H9 (cell line): ENCODE results near the gene RNASE1. TPM values are rescaled to one million over a fixed set of nuclear protein-coding genes. Genes with fewer than 3 reads are reported as not detected.

Experiments
- DNase-seq: peaks from one replicate; pipeline ENCODE4 v3.0.0-alpha.2; 2017
- H2AFZ ChIP-seq: one replicate; pipeline ENCODE4 v1.6.1; 2013; ENCODE audit warnings: mild to moderate bottlenecking, low read length, control low read depth, moderate library complexity
- H2AK5ac ChIP-seq: 2 replicates; pipeline ENCODE4 v1.6.1; 2013; ENCODE audit warnings: low read length, control low read depth, mixed read lengths; ENCODE audit not compliant: insufficient read length
- H2BK120ac ChIP-seq: one replicate; pipeline ENCODE4 v1.6.1; 2013; ENCODE audit warnings: low read depth, mild to moderate bottlenecking, low read length, control low read depth, inconsistent platforms; ENCODE audit not compliant: poor library complexity, severe bottlenecking
- H2BK12ac ChIP-seq: 2 replicates; pipeline ENCODE4 v1.6.1; 2013; ENCODE audit warnings: low read length, control low read depth, mixed read lengths, low read depth; ENCODE audit not compliant: insufficient read length
- H2BK15ac ChIP-seq: 2 replicates; pipeline ENCODE4 v1.6.1; 2013; ENCODE audit warnings: low read depth, low read length, control low read depth
- H2BK20ac ChIP-seq: one replicate; pipeline ENCODE4 v1.6.1; 2013; ENCODE audit warnings: low read depth, mild to moderate bottlenecking, low read length, control low read depth, inconsistent platforms; ENCODE audit not compliant: poor library complexity, severe bottlenecking
- H2BK5ac ChIP-seq: 2 replicates; pipeline ENCODE4 v1.6.1; 2013; ENCODE audit warnings: low read length, control low read depth, mixed read lengths; ENCODE audit not compliant: insufficient read length
- H3K14ac ChIP-seq: 2 replicates; pipeline ENCODE4 v1.6.1; 2013; ENCODE audit warnings: low read length, control low read depth; ENCODE audit not compliant: insufficient read depth
- H3K18ac ChIP-seq: 2 replicates; pipeline ENCODE4 v1.6.1; 2013; ENCODE audit warnings: low read depth, mild to moderate bottlenecking, mixed read lengths, low read length, control low read depth; ENCODE audit not compliant: insufficient read length
- H3K23ac ChIP-seq: 2 replicates; pipeline ENCODE4 v1.6.1; 2013; ENCODE audit warnings: low read length, control low read depth, mixed read lengths, low read depth; ENCODE audit not compliant: insufficient read length
- H3K23me2 ChIP-seq: 2 replicates; pipeline ENCODE4 v1.6.1; 2013; ENCODE audit warnings: low read depth, mild to moderate bottlenecking, mixed read lengths, low read length, control low read depth; ENCODE audit not compliant: insufficient read length, poor library complexity, severe bottlenecking
- H3K27ac ChIP-seq: 2 replicates; pipeline ENCODE4 v1.5.1; 2013; ENCODE audit warnings: low read length, control low read depth, mixed read lengths, low read depth; ENCODE audit not compliant: insufficient read length
- H3K27me3 ChIP-seq: 2 replicates; pipeline ENCODE4 v1.6.1; 2013; ENCODE audit warnings: low read length, control low read depth, inconsistent platforms; ENCODE audit not compliant: insufficient read depth
- H3K4ac ChIP-seq: 2 replicates; pipeline ENCODE4 v1.6.1; 2013; ENCODE audit warnings: low read depth, mild to moderate bottlenecking, control low read depth, inconsistent platforms, low read length, moderate library complexity
- H3K4me1 ChIP-seq: 2 replicates; pipeline ENCODE4 v1.6.1; 2013; ENCODE audit warnings: low read length, control low read depth, inconsistent platforms; ENCODE audit not compliant: insufficient read depth
- H3K4me2 ChIP-seq: 2 replicates; pipeline ENCODE4 v1.6.1; 2013; ENCODE audit warnings: low read length, control low read depth, mixed read lengths; ENCODE audit not compliant: insufficient read length, insufficient read depth
- H3K56ac ChIP-seq: 2 replicates; pipeline ENCODE4 v1.6.1; 2013; ENCODE audit warnings: low read depth, mild to moderate bottlenecking, mixed read lengths, low read length, control low read depth; ENCODE audit not compliant: insufficient read length
- H3K79me1 ChIP-seq: 2 replicates; pipeline ENCODE4 v1.6.1; 2013; ENCODE audit warnings: low read depth, mild to moderate bottlenecking, moderate library complexity, low read length, control low read depth, inconsistent platforms; ENCODE audit not compliant: insufficient read depth, poor library complexity, severe bottlenecking
- H3K79me2 ChIP-seq: 2 replicates; pipeline ENCODE4 v1.6.1; 2013; ENCODE audit warnings: low read length, control low read depth, inconsistent platforms; ENCODE audit not compliant: insufficient read depth
- H3K9ac ChIP-seq: 2 replicates; pipeline ENCODE4 v1.6.1; 2013; ENCODE audit warnings: low read length, control low read depth, mixed read lengths; ENCODE audit not compliant: insufficient read length; ENCODE audit errors: extremely low read depth
- H3K9me3 ChIP-seq: one replicate; pipeline ENCODE4 v1.6.1; 2013; ENCODE audit warnings: low read depth, low read length, inconsistent platforms; ENCODE audit not compliant: control insufficient read depth
- H3T11ph ChIP-seq: one replicate; pipeline ENCODE4 v1.6.1; 2013; ENCODE audit warnings: mild to moderate bottlenecking, low read length, control low read depth, inconsistent platforms
- H4K20me1 ChIP-seq: one replicate; pipeline ENCODE4 v1.6.1; 2013; ENCODE audit not compliant: control insufficient read depth, insufficient read length, insufficient read depth
- H4K5ac ChIP-seq: 2 replicates; pipeline ENCODE4 v1.6.1; 2013; ENCODE audit warnings: low read depth, mild to moderate bottlenecking, mixed read lengths, low read length, control low read depth; ENCODE audit not compliant: insufficient read length
- H4K8ac ChIP-seq: replicated peaks from 2 replicates; pipeline ENCODE4 v1.6.1; 2013; ENCODE audit warnings: low read length, control low read depth, mixed read lengths, low read depth; ENCODE audit not compliant: insufficient read length
- H4K91ac ChIP-seq: 2 replicates; pipeline ENCODE4 v1.6.1; 2013; ENCODE audit warnings: low read depth, mild to moderate bottlenecking, moderate library complexity, mixed read lengths, low read length, control low read depth; ENCODE audit not compliant: insufficient read length
- H3K27ac Mint-ChIP-seq, 3 experiments: 2 replicates in 2 of 3; 3 replicates in 1 of 3; pipeline ENCODE4 v1.8.0; 2020 to 2021; ENCODE audit warnings: mixed read lengths in 3 of 3, mild to moderate bottlenecking in 1 of 3, moderate library complexity in 1 of 3
- H3K27me3 Mint-ChIP-seq: 2 replicates; pipeline ENCODE4 v1.8.0; 2021; ENCODE audit warnings: low read depth, mild to moderate bottlenecking, moderate library complexity, mixed read lengths
- H3K36me3 Mint-ChIP-seq, 3 experiments: 2 replicates in 2 of 3; 3 replicates in 1 of 3; pipeline ENCODE4 v1.8.0; 2020 to 2021; ENCODE audit warnings: low read depth in 3 of 3, mixed read lengths in 3 of 3; ENCODE audit not compliant: insufficient read depth in 1 of 3
- H3K4me1 Mint-ChIP-seq, 2 experiments: 2 replicates each; pipeline ENCODE4 v1.8.0; 2020; ENCODE audit warnings: mixed read lengths in 2 of 2
- H3K4me3 Mint-ChIP-seq, 2 experiments: 2 replicates in 1 of 2; 3 replicates in 1 of 2; pipeline ENCODE4 v1.8.0; 2020 to 2021; ENCODE audit warnings: mild to moderate bottlenecking in 2 of 2, mixed read lengths in 2 of 2, moderate library complexity in 1 of 2
- H3K9me3 Mint-ChIP-seq, 2 experiments: 2 replicates in 1 of 2; 3 replicates in 1 of 2; pipeline ENCODE4 v1.8.0; 2020; ENCODE audit warnings: mild to moderate bottlenecking in 2 of 2, mixed read lengths in 2 of 2, moderate library complexity in 1 of 2
- WGBS: extraction: QIAGEN DNeasy Blood & Tissue Kit; methylation state at CpG from one replicate; pipeline ENCODE4 v1.1.7; 2013; ENCODE audit warnings: missing lambda C conversion rate, low lambda C conversion rate, mixed read lengths; ENCODE audit not compliant: insufficient read length; ENCODE audit errors: extremely low coverage; 5-methylcytosine and 5-hydroxymethylcytosine counted together
- total RNA-seq: library from RNA; stranded (reverse); gene quantifications from 2 replicates; pipeline ENCODE4 v1.2.1, GENCODE V29; 2021
- TF ChIP-seq, protein P1 (sequence below): fragments of 200-600 bp; sonication (generic); conservative IDR thresholded peaks from 3 replicates; pipeline ENCODE4 v1.8.0; 2021; ENCODE audit warnings: antibody characterized with exemption, mild to moderate bottlenecking

RNASE1 gene
- total RNA-seq, 1 experiment from 2014 or later: 1.2 TPM

DNA sequence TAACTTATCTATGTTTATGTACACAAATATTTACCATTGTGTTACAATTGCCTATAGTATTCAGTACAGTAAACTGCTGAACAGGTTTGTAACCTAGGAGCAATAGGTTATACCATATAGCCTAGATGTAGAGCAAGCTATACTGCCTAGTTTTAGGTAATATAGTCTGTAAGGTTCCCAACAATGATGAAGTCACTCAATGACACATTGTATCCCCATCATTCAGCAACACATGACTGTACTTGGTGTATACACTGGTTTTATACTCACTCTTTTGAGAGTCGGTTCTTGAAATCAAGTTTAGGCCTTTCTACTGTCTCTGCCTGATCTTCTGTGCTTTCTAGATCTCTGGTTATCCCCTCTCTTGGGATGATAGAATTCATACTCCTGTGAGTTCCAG, 5.5 kb downstream of the RNASE1 start:
- Histone ChIP-seq H2BK12ac (no peak overlapping the region), H3K4ac (no peak overlapping the region), H3K4me2 (no peak overlapping the region), H3K56ac (no peak overlapping the region), H3K9me3 (no peaks in the 10 kb centered on the region), H3K4me1 (peaks cover 12% of the 10 kb centered on the region; the same call in 1 of the 2 replicates), H2AK5ac (no peak overlapping the region), H4K91ac (no peak overlapping the region), H3T11ph (no peak overlapping the region), H2BK120ac (no peak overlapping the region), H4K5ac (no peak overlapping the region), H3K18ac (no peak overlapping the region), H4K20me1 (no peaks in the 10 kb centered on the region), H3K23me2 (no peaks in the 10 kb centered on the region), H3K27ac (no peak overlapping the region), H2BK15ac (no peak overlapping the region), H2AFZ (no peak overlapping the region), H4K8ac (no peak overlapping the region), H2BK20ac (no peak overlapping the region), H3K23ac (no peak overlapping the region), H3K9ac (no peak overlapping the region), H3K14ac (no peak overlapping the region), H3K79me2 (no peaks in the 10 kb centered on the region), H3K27me3 (no peaks in the 10 kb centered on the region), H2BK5ac (no peak overlapping the region), H3K79me1 (no peaks in the 10 kb centered on the region)
- H3K4me1 Mint-ChIP-seq: peaks cover 44 to 45% of the 10 kb centered on the region in 2 experiments
- no peaks in the 10 kb centered on the region for H3K9me3 Mint-ChIP-seq
- no CpG with 5 or more reads among the region's 1 CpG for WGBS
- H3K27ac Mint-ChIP-seq: no peak overlapping the region
- DNase-seq: no peak
- H3K4me3 Mint-ChIP-seq: no peak overlapping the region
- TF ChIP-seq, protein P1, sequence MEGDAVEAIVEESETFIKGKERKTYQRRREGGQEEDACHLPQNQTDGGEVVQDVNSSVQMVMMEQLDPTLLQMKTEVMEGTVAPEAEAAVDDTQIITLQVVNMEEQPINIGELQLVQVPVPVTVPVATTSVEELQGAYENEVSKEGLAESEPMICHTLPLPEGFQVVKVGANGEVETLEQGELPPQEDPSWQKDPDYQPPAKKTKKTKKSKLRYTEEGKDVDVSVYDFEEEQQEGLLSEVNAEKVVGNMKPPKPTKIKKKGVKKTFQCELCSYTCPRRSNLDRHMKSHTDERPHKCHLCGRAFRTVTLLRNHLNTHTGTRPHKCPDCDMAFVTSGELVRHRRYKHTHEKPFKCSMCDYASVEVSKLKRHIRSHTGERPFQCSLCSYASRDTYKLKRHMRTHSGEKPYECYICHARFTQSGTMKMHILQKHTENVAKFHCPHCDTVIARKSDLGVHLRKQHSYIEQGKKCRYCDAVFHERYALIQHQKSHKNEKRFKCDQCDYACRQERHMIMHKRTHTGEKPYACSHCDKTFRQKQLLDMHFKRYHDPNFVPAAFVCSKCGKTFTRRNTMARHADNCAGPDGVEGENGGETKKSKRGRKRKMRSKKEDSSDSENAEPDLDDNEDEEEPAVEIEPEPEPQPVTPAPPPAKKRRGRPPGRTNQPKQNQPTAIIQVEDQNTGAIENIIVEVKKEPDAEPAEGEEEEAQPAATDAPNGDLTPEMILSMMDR: no peak
- peaks cover 0 to 2% (median 0%) of the 10 kb centered on the region in 3 experiments; a peak in 1 of 7 replicates for H3K36me3 Mint-ChIP-seq
- H3K27me3 Mint-ChIP-seq: no peaks in the 10 kb centered on the region; the same call in 1 of the 2 replicates
